ENCODE data around the gene HELT. TPM values are rescaled to one million over a fixed set of nuclear protein-coding genes. Genes with fewer than 3 reads are reported as not detected.

HELT gene
- total and polyA plus RNA-seq, 9 donors, result not detected

DNA sequence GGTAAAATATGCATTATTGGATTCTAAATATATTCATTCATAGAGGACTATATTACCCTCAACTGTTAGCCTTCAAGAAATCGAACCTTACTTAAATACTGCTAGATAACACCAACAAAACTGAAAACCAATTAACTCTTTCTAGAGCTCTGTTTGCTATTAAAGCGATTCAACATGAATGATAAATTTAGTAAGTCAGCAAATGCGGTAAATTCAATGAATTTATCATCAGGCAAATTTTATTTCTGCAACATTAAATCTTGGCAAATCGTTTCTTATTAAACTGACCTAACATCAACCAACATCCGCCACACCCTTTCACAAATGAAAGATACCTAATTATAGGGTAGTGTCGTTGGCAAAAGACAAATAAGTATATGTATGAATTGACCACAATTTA is 26.4 kb upstream of the HELT start:
- no peaks in the 10 kb centered on the region for H3K36me3 ChIP-seq
- H3K27ac ChIP-seq, result no peak overlapping the region
- TF ChIP-seq POLR2A (IDR thresholded peaks at IDR 0.05) (no peak), EP300 (IDR thresholded peaks at IDR 0.05) (no peak)
- TF ChIP-seq, protein P1, sequence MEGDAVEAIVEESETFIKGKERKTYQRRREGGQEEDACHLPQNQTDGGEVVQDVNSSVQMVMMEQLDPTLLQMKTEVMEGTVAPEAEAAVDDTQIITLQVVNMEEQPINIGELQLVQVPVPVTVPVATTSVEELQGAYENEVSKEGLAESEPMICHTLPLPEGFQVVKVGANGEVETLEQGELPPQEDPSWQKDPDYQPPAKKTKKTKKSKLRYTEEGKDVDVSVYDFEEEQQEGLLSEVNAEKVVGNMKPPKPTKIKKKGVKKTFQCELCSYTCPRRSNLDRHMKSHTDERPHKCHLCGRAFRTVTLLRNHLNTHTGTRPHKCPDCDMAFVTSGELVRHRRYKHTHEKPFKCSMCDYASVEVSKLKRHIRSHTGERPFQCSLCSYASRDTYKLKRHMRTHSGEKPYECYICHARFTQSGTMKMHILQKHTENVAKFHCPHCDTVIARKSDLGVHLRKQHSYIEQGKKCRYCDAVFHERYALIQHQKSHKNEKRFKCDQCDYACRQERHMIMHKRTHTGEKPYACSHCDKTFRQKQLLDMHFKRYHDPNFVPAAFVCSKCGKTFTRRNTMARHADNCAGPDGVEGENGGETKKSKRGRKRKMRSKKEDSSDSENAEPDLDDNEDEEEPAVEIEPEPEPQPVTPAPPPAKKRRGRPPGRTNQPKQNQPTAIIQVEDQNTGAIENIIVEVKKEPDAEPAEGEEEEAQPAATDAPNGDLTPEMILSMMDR (IDR thresholded peaks at IDR 0.05), result no peak
- 68 to 76% (median 73%) methylated on average over 6 of the region's 6 CpGs for WGBS, 3 donors
- H3K4me3 ChIP-seq, result no peak overlapping the region
- no peaks in the 10 kb centered on the region for H3K4me1 ChIP-seq (ENCODE audit: insufficient read depth)
- intact Hi-C loops (cut with DNase I), result no loop called here
- H3K27me3 ChIP-seq, result no peaks in the 10 kb centered on the region
- no peaks in the 10 kb centered on the region for H3K9me3 ChIP-seq
- DNase-seq, result no peak

DNA sequence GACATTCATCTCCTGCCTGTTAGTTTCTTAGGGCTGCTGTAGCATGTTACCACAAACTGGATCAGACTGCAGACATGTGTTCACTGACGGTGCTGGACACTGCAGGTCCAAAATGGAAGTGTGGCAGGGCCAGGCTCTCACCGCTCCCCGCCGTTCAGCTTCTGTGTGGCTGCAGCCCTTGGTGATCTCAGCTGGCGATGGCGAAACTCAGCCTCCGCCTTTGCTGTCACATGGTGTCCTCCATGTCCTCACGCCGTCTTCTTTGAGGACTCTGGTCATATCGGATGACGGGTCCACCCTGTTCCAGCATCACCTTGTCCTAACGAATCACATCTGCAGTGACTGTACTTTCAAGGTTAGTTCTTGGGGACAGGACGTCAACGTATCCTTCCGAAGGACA is 25.9 kb upstream of the HELT start:
- DNase-seq, result no peak
- Histone ChIP-seq H3K9me3 (no peaks in the 10 kb centered on the region), H3K4me3 (no peak overlapping the region), H3K4me1 (ENCODE audit: insufficient read depth) (no peaks in the 10 kb centered on the region), H3K27ac (no peak overlapping the region), H3K36me3 (no peaks in the 10 kb centered on the region), H3K27me3 (no peaks in the 10 kb centered on the region)
- intact Hi-C loops (cut with DNase I), result no loop called here
- WGBS, 3 donors, result 77 to 86% (median 86%) methylated on average over 15 of the region's 15 CpGs
- no peak for TF ChIP-seq EP300 (IDR thresholded peaks at IDR 0.05)
- TF ChIP-seq POLR2A (IDR thresholded peaks at IDR 0.05), result no peak
- TF ChIP-seq, protein P1 (IDR thresholded peaks at IDR 0.05), result no peak

DNA sequence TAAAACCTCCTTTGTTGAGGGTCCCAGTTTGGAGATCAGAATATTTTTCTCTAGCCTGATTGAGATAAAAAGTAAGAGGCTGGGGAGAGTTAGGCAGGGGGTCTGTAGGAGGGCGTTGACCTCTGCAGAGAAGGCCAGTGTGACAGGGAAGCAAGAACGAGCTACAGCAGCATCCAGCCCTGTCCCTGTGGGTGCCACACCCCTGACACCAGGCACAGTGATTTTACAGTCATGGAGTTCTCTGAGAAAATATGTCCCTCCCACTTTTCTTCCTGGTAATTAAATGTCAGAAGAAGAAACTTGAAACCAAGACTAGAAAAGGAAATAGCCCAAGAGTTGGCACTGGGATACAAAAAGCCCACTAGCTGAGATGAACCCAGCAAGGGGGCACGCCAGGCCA is 25.0 kb upstream of the HELT start:
- intact Hi-C loops (cut with DNase I), result no loop called here
- TF ChIP-seq EP300 (IDR thresholded peaks at IDR 0.05) (no peak), POLR2A (IDR thresholded peaks at IDR 0.05) (no peak)
- TF ChIP-seq, protein P1 (IDR thresholded peaks at IDR 0.05), result no peak
- 50 to 57% (median 55%) methylated on average over 3 of the region's 3 CpGs for WGBS, 3 donors

DNA sequence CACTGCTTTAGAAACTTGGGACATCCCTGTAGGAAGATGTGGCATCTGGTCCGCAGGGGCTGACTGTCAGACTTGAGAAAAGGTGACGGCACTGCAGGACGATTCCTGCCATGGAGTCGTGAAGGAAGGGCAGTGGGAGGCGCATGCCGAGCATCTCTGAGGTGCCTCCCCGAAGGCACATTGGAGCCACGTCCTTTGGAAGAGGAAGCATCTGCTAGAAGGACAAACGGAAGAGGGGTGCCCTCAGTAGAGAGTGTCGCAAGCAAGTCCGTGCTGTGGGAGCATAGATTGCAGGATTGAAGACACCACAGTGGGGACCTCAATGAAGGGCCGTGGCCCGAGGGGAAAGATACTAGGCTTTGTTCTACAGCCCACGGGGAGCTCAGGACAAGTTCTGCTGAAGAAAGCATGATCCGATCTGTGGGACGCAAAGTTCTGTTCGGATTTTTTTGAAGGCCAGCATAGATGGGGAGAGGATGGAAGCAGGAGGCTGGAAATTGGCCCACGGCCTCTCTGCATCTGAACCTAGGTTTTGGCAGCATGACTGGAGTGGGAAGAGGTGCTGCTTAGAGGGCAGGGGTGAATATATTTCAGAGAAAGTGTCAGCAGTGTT is 24.2 kb upstream of the HELT start:
- no peak overlapping the region for H3K4me3 ChIP-seq
- intact Hi-C loops (cut with DNase I), result no loop called here

More for the DNA sequence above, 25.0 kb upstream of the HELT start:
- DNase-seq, result no peak
- Histone ChIP-seq H3K36me3 (no peaks in the 10 kb centered on the region), H3K9me3 (no peaks in the 10 kb centered on the region), H3K27me3 (no peaks in the 10 kb centered on the region), H3K4me1 (ENCODE audit: insufficient read depth) (no peaks in the 10 kb centered on the region), H3K27ac (no peak overlapping the region), H3K4me3 (no peak overlapping the region)

More for the DNA sequence above, 24.2 kb upstream of the HELT start:
- H3K36me3 ChIP-seq, result no peaks in the 10 kb centered on the region
- no peaks in the 10 kb centered on the region for H3K9me3 ChIP-seq
- no peak for DNase-seq
- TF ChIP-seq POLR2A (IDR thresholded peaks at IDR 0.05) (no peak), EP300 (IDR thresholded peaks at IDR 0.05) (no peak)
- TF ChIP-seq, protein P1 (IDR thresholded peaks at IDR 0.05), result no peak
- no peaks in the 10 kb centered on the region for H3K4me1 ChIP-seq (ENCODE audit: insufficient read depth)
- WGBS, 3 donors, result 72 to 77% (median 74%) methylated on average over 18 of the region's 18 CpGs
- H3K27ac ChIP-seq, result no peak overlapping the region
- no peaks in the 10 kb centered on the region for H3K27me3 ChIP-seq

All from ovary (tissue), 9 donors.